Loucy (cell line): ENCODE data around the gene IFT52.

Source experiments
- H2AFZ ChIP-seq: fragments of 200-600 bp; sonication (generic); 2 replicates; pipeline ENCODE4 v1.6.0; 2016; ENCODE audit warnings: antibody characterized with exemption, mild to moderate bottlenecking, low read length, moderate library complexity
- H3F3A ChIP-seq: fragments of 200-600 bp; 2 replicates; pipeline ENCODE4 v1.6.0; 2016; ENCODE audit warnings: antibody characterized with exemption, low read depth, mild to moderate bottlenecking
- H3K27me3 ChIP-seq: fragments of 200-600 bp; sonication (generic); 2 replicates; pipeline ENCODE4 v1.6.1; 2014; ENCODE audit warnings: low read length, mild to moderate bottlenecking; ENCODE audit not compliant: insufficient read depth, poor library complexity, severe bottlenecking
- H3K36me3 ChIP-seq: fragments of 200-600 bp; sonication (generic); 2 replicates; pipeline ENCODE4 v1.6.1; 2016; ENCODE audit warnings: low read length; ENCODE audit not compliant: insufficient read depth
- H3K4me1 ChIP-seq: fragments of 200-600 bp; sonication (generic); 2 replicates; pipeline ENCODE4 v1.5.1; 2014; ENCODE audit warnings: low read length, mild to moderate bottlenecking; ENCODE audit not compliant: insufficient read depth, poor library complexity, severe bottlenecking
- H3K4me2 ChIP-seq: fragments of 200-600 bp; sonication (generic); 2 replicates; pipeline ENCODE4 v1.6.0; 2014; ENCODE audit warnings: antibody characterized with exemption, low read length, low read depth, mild to moderate bottlenecking; ENCODE audit not compliant: poor library complexity, severe bottlenecking
- H3K4me3 ChIP-seq: fragments of 200-600 bp; sonication (generic); 2 replicates; pipeline ENCODE4 v1.5.1; 2014; ENCODE audit warnings: low read length, mild to moderate bottlenecking, mixed read lengths; ENCODE audit not compliant: poor library complexity, severe bottlenecking
- H3K79me2 ChIP-seq: fragments of 200-600 bp; sonication (generic); 2 replicates; pipeline ENCODE4 v1.6.1; 2014; ENCODE audit warnings: low read length; ENCODE audit not compliant: insufficient read depth
- H3K9ac ChIP-seq: fragments of 200-600 bp; sonication (generic); 2 replicates; pipeline ENCODE4 v1.6.0; 2014; ENCODE audit warnings: mild to moderate bottlenecking, low read depth, low read length, moderate library complexity; ENCODE audit not compliant: poor library complexity, severe bottlenecking
- H3K9me2 ChIP-seq: fragments of 200-600 bp; sonication (generic); replicated peaks from 2 replicates; pipeline ENCODE4 v1.6.1; 2016; ENCODE audit warnings: low read depth, low read length, mixed read lengths
- H3K9me3 ChIP-seq: fragments of 200-600 bp; sonication (generic); 2 replicates; pipeline ENCODE4 v1.6.1; 2014; ENCODE audit warnings: mild to moderate bottlenecking, antibody characterized with exemption, low read length, low read depth; ENCODE audit not compliant: insufficient read depth
- H4K20me1 ChIP-seq: fragments of 200-600 bp; sonication (generic); 2 replicates; pipeline ENCODE4 v1.6.0; 2014; ENCODE audit warnings: antibody characterized with exemption, low read length, mild to moderate bottlenecking; ENCODE audit not compliant: insufficient read depth, poor library complexity, severe bottlenecking
- EZH2phosphoT487 ChIP-seq: fragments of 200-600 bp; IDR thresholded peaks from 2 replicates; pipeline ENCODE4 v1.6.1; 2018; ENCODE audit warnings: antibody characterized with exemption, mild to moderate bottlenecking, moderate library complexity, borderline replicate concordance
- TF ChIP-seq, protein P1 (sequence below): fragments of 200-600 bp; sonication (generic); conservative IDR thresholded peaks from 2 replicates; pipeline ENCODE4 v1.5.1; 2014; ENCODE audit warnings: mild to moderate bottlenecking, antibody characterized with exemption, low read length

The IFT52 gene

DNA sequence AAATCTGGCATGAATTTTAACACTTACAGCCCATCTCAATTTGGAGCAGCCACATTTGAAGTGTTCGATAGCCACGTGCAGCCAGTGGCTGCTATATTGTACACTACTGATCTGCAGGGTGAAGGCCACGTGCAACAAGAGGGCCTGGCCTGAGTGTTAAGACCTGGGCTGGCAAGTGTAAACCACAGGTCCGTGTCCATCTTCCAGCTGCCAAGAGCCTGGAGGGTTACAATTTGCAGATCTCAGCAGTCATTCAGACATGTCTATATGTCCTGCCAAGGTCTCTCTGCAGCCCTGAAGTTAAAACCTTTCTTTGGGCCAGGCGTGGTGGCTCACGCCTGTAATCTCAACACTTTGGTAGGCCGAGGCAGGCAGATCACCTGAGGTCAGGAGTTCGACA, 17.8 kb upstream of the IFT52 start:
- no peaks in the 10 kb centered on the region for H3K9me2 ChIP-seq
- H3K4me3 ChIP-seq: no peak overlapping the region
- TF ChIP-seq, protein P1, sequence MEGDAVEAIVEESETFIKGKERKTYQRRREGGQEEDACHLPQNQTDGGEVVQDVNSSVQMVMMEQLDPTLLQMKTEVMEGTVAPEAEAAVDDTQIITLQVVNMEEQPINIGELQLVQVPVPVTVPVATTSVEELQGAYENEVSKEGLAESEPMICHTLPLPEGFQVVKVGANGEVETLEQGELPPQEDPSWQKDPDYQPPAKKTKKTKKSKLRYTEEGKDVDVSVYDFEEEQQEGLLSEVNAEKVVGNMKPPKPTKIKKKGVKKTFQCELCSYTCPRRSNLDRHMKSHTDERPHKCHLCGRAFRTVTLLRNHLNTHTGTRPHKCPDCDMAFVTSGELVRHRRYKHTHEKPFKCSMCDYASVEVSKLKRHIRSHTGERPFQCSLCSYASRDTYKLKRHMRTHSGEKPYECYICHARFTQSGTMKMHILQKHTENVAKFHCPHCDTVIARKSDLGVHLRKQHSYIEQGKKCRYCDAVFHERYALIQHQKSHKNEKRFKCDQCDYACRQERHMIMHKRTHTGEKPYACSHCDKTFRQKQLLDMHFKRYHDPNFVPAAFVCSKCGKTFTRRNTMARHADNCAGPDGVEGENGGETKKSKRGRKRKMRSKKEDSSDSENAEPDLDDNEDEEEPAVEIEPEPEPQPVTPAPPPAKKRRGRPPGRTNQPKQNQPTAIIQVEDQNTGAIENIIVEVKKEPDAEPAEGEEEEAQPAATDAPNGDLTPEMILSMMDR: no peak
- TF ChIP-seq EZH2phosphoT487: no peak
- H3K9ac ChIP-seq: no peak overlapping the region
- no peaks in the 10 kb centered on the region for H3K79me2 ChIP-seq
- no peaks in the 10 kb centered on the region for H3K36me3 ChIP-seq
- no peaks in the 10 kb centered on the region for H3K27me3 ChIP-seq
- peaks cover 16% of the 10 kb centered on the region for H3K4me1 ChIP-seq
- H2AFZ ChIP-seq: no peak overlapping the region
- H3K4me2 ChIP-seq: no peak overlapping the region
- H3F3A ChIP-seq: no peaks in the 10 kb centered on the region
- no peaks in the 10 kb centered on the region for H4K20me1 ChIP-seq
- H3K9me3 ChIP-seq: no peaks in the 10 kb centered on the region

DNA sequence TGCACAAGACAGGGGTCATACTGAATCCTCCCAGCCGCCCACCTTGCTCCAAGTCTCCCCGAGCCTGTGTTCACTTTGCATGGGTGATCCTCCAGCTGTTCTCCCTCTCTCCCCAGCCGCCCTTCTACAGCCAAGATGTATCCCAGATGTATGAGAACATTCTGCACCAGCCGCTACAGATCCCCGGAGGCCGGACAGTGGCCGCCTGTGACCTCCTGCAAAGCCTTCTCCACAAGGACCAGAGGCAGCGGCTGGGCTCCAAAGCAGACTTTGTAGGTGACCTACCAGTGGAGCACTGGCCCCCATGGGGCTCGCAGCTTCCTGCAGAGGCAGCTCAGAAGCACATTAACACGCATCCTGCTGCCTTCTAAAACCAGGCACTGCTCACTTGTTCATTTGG, 14.6 kb upstream of the IFT52 start:
- Histone ChIP-seq H3K36me3 (no peaks in the 10 kb centered on the region), H3K4me2 (no peak overlapping the region), H3K9me3 (no peaks in the 10 kb centered on the region), H3K4me3 (no peak overlapping the region), H3K9me2 (no peaks in the 10 kb centered on the region), H3K27me3 (no peaks in the 10 kb centered on the region), H4K20me1 (no peaks in the 10 kb centered on the region), H3K4me1 (peaks cover 31% of the 10 kb centered on the region), H3K79me2 (no peaks in the 10 kb centered on the region), H2AFZ (no peak overlapping the region), H3K9ac (no peak overlapping the region), H3F3A (0 out of 2 replicates have a peak, but pooled peaks cover 3% of the 10 kb centered on the region)
- TF ChIP-seq, protein P1: no peak
- TF ChIP-seq EZH2phosphoT487: no peak

DNA sequence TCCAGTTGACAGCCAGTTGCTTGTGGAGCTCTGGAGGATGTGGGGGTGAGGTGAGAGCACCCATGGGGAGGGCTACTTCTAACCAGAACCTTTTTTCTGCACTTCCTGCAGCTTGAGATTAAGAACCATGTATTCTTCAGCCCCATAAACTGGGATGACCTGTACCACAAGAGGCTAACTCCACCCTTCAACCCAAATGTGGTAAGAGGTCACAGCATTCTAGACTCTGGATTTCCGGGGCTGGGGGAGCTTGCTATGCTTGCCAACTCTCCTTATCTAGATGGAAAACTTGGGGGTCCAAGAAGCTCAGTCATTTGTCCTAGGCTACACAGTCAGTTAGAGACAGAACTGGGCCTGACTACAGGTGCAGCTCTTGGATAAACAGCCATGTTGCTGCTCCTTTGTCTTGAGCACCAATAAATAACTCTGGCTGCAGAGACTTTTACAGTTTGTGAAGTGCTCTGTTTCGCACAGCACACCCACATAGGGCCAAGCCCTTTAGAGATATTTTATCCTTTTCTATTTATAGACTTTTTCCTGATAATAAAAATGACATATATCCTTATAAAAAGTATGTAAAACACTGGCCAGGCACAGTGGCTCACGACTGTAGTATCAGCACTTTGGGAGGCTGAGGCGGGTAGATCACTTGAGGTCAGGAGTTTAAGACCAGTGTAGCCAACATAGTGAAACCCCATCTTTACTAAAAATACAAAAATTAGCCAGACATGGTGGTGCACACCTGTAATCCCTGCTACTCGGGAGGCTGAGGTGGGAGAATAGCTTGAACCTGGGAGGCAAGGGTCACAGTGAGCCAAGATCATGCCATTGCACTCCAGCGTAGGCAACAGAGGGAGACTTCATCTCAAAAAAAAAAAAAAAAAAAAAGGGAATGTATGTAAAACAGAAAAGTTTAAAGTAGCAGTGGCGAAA, 10.6 kb upstream of the IFT52 start:
- H2AFZ ChIP-seq: peak overlapping the region; percentile 80

More for the DNA sequence above, 10.6 kb upstream of the IFT52 start:
- Histone ChIP-seq H4K20me1 (no peaks in the 10 kb centered on the region), H3K4me3 (peak overlapping the region; percentile 39), H3K36me3 (no peaks in the 10 kb centered on the region), H3K27me3 (no peaks in the 10 kb centered on the region), H3K4me1 (peaks cover 38% of the 10 kb centered on the region), H3K79me2 (no peaks in the 10 kb centered on the region), H3K9me3 (no peaks in the 10 kb centered on the region), H3K4me2 (peak overlapping the region; percentile 68), H3K9me2 (no peaks in the 10 kb centered on the region), H3K9ac (peak overlapping the region; percentile 52), H3F3A (0 out of 2 replicates have a peak, but pooled peaks cover 3% of the 10 kb centered on the region)
- no peak for TF ChIP-seq EZH2phosphoT487
- TF ChIP-seq, protein P1: no peak
